Right lobe of liver (tissue), 6 donors: Measurements from ENCODE around the gene MME. TPM values are rescaled to one million over a fixed set of nuclear protein-coding genes. Genes with fewer than 3 reads are reported as not detected.

Experiments
- ATAC-seq, 4 donors: fragments of 200-7000 bp; cut with Tn5 transposase; one replicate each; pipeline ENCODE4 v1.9.1; 2020; ENCODE audit warnings: mild to moderate bottlenecking in 4 of 4, moderate library complexity in 4 of 4
- DNase-seq, 3 donors: peaks; one replicate each; pipeline ENCODE4 v3.0.0-alpha.2; 2020
- H3K27ac ChIP-seq, 3 donors: fragments of 200-600 bp; one replicate each; pipeline ENCODE4 v1.8.0; 2022
- H3K27me3 ChIP-seq, 2 donors: fragments of 200-600 bp; one replicate each; pipeline ENCODE4 v1.8.0; 2022
- H3K36me3 ChIP-seq, 4 donors: fragments of 200-600 bp; sonication (generic) in 1 of 4; one replicate each; pipeline versions ENCODE4 v1.5.1 to v1.8.0; 2017 to 2022; ENCODE audit warnings: control low read depth in 1 of 4
- H3K4me1 ChIP-seq, 4 donors: fragments of 200-600 bp; sonication (generic) in 1 of 4; one replicate each; pipeline versions ENCODE4 v1.5.1 to v1.8.0; 2017 to 2022; ENCODE audit warnings: control low read depth in 1 of 4
- H3K4me3 ChIP-seq, 3 donors: fragments of 200-600 bp; one replicate each; pipeline ENCODE4 v1.8.0; 2022
- H3K9me3 ChIP-seq, 4 donors: fragments of 200-600 bp; sonication (generic) in 1 of 4; one replicate each; pipeline versions ENCODE4 v1.5.1 to v1.8.0; 2017 to 2022; ENCODE audit warnings: control low read depth in 1 of 4
- POLR2A ChIP-seq: fragments of 450-650 bp; IDR thresholded peaks from one replicate; pipeline ENCODE4 v1.6.1; 2017; ENCODE audit warnings: antibody characterized with exemption, mild to moderate bottlenecking
- WGBS: methylation state at CpG from one replicate; pipeline ENCODE4 v1.1.6; 2018; ENCODE audit warnings: low coverage, low lambda C conversion rate; ENCODE audit not compliant: insufficient coverage; ENCODE audit errors: missing lambda C conversion rate; 5-methylcytosine and 5-hydroxymethylcytosine counted together
- intact Hi-C, 2 donors: fragments of 100-400 bp; cut with DNase I; formaldehyde crosslinking; loops; one replicate each; pipeline versions ENCODE4 v1.11.2 to v1.14.1; 2022
- long read RNA-seq: library from polyadenylated mRNA; unstranded; transcript quantifications from one replicate; pipeline ENCODE4 v2.0.0, GENCODE V29; 2019
- total RNA-seq, 6 experiments: library from RNA; depleted of rRNA in 2 of 6; stranded (reverse); fragments of >200 nt in 2 of 6; fragmentation: NEBNext Ultra II Directional in 3 of 6; extraction: Animal tissue kit (Norgen Biotek cat#: 25700) in 3 of 6; gene quantifications; one replicate each; pipeline versions ENCODE4 v1.1.0 to v1.2.4, GENCODE V29; 2016 to 2023
- TF ChIP-seq, protein P1 (sequence below), 4 donors: fragments of 200-600 bp in 3 of 4; fragments of 450-650 bp in 1 of 4; IDR thresholded peaks; one replicate each; pipeline versions ENCODE4 v1.5.1 to v1.8.0; 2016 to 2022; ENCODE audit warnings: antibody characterized with exemption in 4 of 4, mild to moderate bottlenecking in 2 of 4
- donor health status: DM: no; HTN: yes; CAD: no.
- donor health status: DM: no; HTN: no; CAD: no.
- donor health status: DM: no; HTN: no; CAD: no.
- donor health status: DM: no; HTN: yes; CAD: no.
- donor health status: DM: no; HTN: yes; CAD: no.

The MME gene
- 10 to 100 TPM in 5 of 6 experiments, 1 to 10 TPM in 1; 9.9 to 79.1 (median 35.1) TPM for total RNA-seq
- long read RNA-seq, partial matches to known transcripts: 2 of 7 reads
- long read RNA-seq, other reads (novel, unspliced or antisense): 2 of 7 reads

DNA sequence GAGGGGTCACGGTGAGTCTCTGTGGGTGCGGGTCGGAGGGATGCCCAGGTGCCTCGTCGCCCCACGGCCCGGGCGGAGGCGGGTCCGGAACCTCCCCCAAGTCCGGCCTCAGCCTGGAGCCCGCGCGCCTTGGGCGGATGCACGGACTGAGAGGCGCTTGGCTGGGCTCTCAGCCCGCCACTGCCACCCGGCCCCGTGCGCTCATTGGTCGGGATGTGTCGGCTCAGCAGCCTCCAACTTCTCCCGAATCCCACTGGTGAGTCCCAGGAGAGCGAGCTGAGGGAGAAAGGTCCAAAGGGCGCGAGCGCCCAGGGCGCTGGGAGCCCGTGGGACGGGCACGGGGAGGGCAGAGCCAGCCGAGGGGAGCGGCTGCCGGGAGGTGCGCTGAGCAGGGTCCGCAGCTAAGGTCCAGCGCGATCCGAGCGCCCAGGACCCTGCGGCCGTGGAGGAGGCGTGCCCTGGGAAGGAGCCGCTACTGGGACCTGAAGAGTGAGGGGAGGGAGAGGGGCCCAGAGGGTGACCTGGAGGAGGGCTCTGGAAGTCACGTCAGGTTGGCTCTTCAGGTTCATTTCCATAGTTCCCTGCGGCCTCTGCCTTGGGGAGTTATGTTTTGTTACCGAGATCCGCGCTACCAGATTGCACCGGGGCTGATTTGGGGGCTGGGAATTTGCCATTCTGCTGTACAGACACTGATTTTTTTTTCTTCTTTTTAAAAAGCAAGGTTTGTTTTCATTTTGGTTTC, at the start of gene MME:
TSS of gene MME (plus strand) at position 574 of the 742 bp plus-strand sequence. CDS start 3,849 bp downstream, outside the sequence.
- TF ChIP-seq, protein P1, sequence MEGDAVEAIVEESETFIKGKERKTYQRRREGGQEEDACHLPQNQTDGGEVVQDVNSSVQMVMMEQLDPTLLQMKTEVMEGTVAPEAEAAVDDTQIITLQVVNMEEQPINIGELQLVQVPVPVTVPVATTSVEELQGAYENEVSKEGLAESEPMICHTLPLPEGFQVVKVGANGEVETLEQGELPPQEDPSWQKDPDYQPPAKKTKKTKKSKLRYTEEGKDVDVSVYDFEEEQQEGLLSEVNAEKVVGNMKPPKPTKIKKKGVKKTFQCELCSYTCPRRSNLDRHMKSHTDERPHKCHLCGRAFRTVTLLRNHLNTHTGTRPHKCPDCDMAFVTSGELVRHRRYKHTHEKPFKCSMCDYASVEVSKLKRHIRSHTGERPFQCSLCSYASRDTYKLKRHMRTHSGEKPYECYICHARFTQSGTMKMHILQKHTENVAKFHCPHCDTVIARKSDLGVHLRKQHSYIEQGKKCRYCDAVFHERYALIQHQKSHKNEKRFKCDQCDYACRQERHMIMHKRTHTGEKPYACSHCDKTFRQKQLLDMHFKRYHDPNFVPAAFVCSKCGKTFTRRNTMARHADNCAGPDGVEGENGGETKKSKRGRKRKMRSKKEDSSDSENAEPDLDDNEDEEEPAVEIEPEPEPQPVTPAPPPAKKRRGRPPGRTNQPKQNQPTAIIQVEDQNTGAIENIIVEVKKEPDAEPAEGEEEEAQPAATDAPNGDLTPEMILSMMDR (IDR thresholded peaks at IDR 0.05): no peak
- peak; percentile 63 for TF ChIP-seq POLR2A
- H3K4me1 ChIP-seq: peaks cover 0 to 11% (median 0%) of the 10 kb centered on the region in 4 donors
- intact Hi-C loops: no loop called here
- peak within 1 kb of the TSS; percentile 50 to 69 (median 60) for H3K4me3 ChIP-seq
- H3K9me3 ChIP-seq: no peaks in the 10 kb centered on the region
- DNase-seq (peak; percentile 82 to 94 (median 92)), ATAC-seq (peak; percentile 95 to 99 (median 98))
- 0% methylated on average over 13 of the region's 51 CpGs for WGBS
- no peaks in the 10 kb centered on the region for H3K27me3 ChIP-seq
- H3K36me3 ChIP-seq: no peaks in the 10 kb centered on the region
- peak within 1 kb of the TSS in 2 of 3 donors; percentile 56 to 73 for H3K27ac ChIP-seq

DNA sequence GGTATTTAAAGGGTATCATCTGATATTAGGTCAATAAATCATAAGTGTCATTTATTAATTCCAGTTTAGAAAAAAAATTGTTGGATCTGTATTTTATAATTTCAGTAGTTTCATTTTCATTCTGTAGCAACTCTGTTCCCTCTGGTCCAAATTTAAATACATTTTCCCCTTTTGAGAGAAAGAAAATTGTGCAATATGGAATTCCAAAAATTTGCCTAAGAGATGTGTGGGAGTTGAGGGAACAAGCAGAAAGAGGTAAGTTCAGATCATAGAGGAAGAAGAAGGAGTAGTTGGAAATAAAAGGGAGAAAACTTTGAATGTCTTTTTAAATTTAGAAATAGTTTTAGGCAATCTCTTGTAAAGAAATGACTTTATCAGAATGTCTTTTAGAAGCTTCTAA, 48.9 kb upstream of the MME start:
- no peak for ATAC-seq
- Histone ChIP-seq H3K4me1 (no peaks in the 10 kb centered on the region), H3K9me3 (no peaks in the 10 kb centered on the region), H3K27me3 (no peaks in the 10 kb centered on the region), H3K27ac (no peak overlapping the region), H3K36me3 (no peaks in the 10 kb centered on the region), H3K4me3 (no peak overlapping the region)
- intact Hi-C loops: no loop called here
- TF ChIP-seq, protein P1 (IDR thresholded peaks at IDR 0.05): no peak
- TF ChIP-seq POLR2A: no peak
- DNase-seq: no peak

DNA sequence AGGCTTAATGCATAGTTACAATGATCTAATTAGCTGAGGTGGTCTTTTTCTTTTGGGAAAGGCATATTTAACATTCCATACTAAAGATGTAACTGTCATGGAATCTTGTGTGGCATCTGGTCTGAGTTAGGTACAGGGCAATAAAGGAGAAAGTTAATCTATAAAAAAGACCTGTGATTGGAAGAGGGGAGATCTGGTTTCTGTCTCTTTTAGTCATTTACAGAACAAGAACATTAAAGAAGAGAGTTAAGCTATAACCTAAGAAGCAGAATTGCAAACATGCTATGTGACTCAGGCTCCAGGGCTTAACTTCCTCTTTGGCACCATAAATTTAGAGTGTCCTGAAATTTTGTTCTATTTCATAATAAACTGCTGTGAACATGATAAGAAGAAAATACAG, 47.2 kb upstream of the MME start:
- no peaks in the 10 kb centered on the region for H3K36me3 ChIP-seq
- TF ChIP-seq POLR2A: no peak
- TF ChIP-seq, protein P1 (IDR thresholded peaks at IDR 0.05): no peak
- no peak for ATAC-seq
- intact Hi-C loops: no loop called here
- H3K4me3 ChIP-seq: no peak overlapping the region
- H3K27me3 ChIP-seq: no peaks in the 10 kb centered on the region
- no peak for DNase-seq
- H3K9me3 ChIP-seq: no peaks in the 10 kb centered on the region
- H3K27ac ChIP-seq: no peak overlapping the region
- H3K4me1 ChIP-seq: no peaks in the 10 kb centered on the region

DNA sequence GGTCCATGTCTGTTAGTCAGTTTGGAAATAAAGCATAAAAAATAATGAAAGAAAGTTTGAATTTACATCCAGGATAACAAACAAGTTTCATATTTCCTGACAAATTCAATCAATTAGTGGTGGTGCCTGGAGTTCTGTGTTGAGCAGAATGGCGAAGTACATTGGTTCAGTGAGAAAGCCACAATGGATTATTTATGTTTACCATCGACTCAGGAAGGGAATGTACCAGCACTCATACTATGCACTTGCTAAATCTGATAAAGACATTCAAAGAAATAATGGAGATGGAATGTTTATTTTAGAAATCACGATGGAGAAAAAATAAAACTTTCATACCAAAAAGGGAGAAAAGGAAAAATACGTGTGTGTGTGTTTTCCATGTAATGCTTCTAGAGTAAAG, 45.3 kb upstream of the MME start:
- Histone ChIP-seq H3K36me3 (no peaks in the 10 kb centered on the region), H3K4me3 (no peak overlapping the region), H3K4me1 (no peaks in the 10 kb centered on the region), H3K27ac (no peak overlapping the region), H3K27me3 (no peaks in the 10 kb centered on the region), H3K9me3 (no peaks in the 10 kb centered on the region)
- intact Hi-C loops: no loop called here
- ATAC-seq: no peak
- TF ChIP-seq, protein P1 (IDR thresholded peaks at IDR 0.05): no peak
- TF ChIP-seq POLR2A: no peak
- 60% methylated on average over 4 of the region's 4 CpGs for WGBS
- DNase-seq: no peak
